Stimulated activated CD8-positive, alpha-beta memory T cell treated with anti-CD3 and anti-CD28 coated beads, Interleukin-4, amount 100 ng/mL, for 48 hours (primary cell): ENCODE data around the gene ABHD16B.

Source experiments
- DNase-seq: peaks from one replicate; pipeline ENCODE4 v3.0.0-alpha.2; 2020

Gene ABHD16B

DNA sequence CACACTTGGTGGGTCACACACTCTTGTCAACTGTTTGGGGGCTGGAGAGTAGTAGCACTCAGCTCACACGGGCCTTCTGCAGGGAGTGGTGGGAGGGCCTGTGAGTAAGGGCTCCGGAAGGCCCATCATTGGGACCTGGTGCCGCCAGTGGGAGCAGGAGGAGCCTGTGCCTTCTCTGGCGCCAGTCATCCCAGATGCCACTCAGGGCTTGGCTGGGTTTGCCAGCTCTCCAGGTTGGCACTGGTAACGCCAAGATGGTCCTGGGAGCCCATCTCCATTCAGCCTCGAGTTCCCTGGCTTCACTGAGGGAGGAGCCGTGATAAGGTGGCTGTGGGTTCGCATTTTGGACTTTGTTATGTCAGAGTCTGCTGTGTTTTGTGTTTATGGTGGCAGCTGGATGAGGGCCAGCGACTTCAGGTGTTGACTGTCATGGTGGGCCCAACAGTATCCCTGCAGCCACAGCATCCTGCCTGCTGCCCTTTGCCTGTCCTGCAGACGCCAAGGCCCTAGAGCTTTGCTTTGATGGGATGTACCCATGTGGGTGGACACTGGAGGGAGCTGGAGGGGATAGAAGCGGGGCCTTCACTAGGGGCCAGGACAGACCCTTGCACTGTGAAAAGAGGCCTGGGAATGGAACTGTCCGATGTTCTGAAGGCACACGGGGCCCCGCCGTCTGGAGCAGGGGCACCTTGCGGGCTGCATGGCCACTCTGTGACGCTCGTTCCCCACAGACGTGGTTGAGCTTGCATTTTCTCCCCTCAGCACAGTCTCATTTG is 20.3 kb downstream of the ABHD16B start:
- no peak for DNase-seq

DNA sequence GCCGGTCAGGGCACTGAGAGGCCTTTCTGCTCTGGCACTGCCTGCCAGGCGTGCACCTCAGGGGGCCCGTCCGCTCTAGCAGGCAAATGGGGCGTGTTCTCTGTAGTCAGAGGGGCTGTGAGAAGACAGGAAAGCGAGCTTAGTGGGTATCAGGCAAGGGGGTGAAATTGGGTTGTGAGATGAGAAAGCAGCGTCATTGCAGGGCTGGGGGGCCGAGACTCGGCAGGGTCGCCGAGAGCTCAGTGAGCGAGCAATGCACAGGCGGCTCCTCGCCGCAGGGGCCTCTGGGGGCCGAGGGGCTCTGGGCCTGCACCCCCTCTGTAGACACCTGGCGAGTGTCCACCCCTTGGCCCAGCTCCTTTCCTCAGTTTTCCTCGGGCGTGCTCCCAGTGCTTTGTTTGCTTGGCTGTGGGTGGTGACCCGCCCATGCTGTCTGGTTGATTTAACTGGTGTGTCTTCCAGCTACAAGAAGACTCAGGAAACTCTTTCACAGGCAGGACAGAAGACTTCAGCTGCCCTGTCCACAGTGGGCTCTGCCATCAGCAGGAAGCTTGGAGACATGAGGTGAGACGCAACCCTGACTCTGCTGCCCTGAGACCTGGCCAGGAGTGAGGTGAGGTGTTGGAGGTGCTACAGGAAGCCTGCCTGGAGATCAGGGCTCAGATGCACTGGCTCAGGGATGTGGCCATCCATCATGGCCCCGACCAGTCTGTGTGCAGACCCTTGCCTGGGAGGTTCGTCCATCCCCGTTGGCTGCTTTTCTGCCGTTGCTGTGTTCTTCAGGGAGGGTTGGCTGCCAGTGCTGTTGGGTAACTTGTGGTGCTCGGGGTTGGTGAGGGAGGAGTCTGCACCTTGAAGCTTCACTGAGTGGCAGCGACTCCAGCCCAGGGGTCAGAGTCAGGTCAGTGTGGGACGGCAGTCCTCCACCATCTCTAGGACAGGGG is 21.2 kb downstream of the ABHD16B start:
- no peak for DNase-seq

GRCh38 chr20:63883201-63883593 is 21.9 kb downstream of the ABHD16B start:
- DNase-seq: no peak

DNA sequence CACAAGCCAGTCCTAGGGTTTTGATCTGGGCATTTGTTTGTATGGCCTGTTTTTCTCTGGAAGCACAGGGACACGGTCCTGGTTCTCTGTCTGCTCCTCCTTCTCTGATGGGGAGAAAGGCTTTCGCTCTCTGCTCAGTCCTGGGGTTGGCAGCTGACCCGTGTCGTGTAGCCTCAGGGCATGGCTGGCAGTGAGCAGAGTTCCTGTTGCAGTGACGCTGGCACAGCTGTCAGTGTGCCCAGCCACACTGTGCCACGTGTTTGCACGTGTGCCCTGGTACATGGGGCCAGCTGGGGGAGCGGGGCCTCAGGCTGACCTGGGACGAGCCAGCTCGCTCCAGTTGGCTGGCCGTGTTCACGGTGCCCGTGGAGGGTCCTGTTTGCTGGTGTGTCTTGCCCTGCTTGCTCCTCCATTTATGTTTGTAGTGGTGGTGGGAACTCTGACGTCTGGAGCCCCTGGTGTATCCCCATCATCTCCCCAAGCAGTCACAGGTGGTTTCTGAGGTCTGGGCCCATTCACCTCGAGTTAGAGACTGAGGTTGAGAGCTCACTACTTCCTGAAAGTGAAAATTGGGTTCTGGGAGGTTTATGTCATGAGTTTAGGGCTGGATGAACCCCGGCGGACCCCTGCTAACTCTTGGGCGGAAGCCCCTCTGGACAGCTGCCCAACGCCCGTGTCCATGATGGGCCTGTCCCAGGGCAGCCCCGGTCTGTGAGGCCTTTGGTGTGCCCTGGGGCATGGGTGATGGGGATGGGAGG is 23.4 kb downstream of the ABHD16B start:
- no peak for DNase-seq

- DNase-seq: no peak
These were observed 24.2 kb downstream of the ABHD16B start for GRCh38 chr20:63885264-63886053.

DNA sequence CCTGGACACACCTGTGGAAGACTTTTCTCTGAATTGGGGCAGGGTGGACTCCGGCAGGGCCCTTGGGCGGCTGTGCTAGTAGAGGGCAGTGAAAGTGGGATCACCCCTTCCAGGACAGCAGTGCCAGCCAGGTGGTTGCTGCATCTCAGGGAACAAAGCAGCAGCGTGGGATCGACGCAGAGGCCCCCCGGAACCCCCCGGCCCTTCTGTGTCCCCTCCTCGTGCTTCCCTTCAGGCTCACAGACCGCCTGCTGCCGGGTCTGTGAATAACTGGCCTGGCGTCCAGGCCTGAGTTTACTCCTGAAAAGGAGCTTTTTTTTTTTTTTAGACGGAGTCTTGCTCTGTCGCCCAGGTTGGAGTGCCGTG is 24.7 kb downstream of the ABHD16B start:
- no peak for DNase-seq

GRCh38 chr20:63886921-63887320 is 25.6 kb downstream of the ABHD16B start:
- no peak for DNase-seq

DNA sequence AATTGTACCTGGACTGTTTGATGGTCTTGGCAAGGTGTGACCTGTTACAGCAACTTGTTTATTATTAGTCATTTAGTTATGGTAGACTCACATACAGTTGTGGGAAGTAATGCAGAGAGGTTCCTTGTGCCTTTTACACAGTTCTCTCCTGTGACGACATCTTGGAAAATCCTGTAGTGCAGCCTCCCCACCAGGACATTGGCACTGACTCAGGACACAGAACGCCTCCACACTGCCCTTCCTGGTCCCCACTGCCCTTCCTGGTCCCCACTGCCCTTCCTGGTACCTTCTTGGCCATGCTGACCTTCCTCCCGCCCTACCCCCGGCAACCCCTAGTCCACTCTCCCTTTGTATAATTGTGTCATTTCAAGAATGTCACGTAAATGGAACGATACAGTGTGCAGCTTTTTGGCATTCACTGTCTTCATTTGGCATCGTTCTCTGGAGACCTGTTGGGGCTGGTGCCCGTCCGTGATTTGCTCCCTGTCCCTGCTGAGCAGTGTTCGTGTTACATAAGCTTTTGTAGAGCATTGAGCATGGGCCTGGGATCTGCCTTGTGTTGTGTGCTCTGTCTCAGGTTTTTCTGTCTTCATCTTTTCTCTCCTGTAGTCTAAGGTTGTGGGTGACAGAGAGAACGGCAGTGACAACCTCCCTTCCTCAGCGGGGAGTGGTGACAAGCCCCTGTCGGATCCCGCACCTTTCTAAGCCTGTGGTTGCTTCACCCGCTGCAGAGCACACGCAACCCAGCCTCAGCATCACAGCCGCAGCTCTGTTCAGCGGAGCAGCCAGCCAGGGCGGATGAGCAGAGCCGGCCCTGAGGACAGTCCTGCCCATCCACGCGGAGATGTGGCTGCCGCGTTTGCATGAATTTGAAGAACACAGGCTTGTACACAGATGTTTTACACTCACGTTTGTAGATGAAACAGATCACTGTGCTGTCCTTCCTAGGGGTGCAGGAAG is 28.2 kb downstream of the ABHD16B start:
- DNase-seq: no peak

GRCh38 chr20:63890201-63890576 is 28.9 kb downstream of the ABHD16B start:
- no peak for DNase-seq

DNA sequence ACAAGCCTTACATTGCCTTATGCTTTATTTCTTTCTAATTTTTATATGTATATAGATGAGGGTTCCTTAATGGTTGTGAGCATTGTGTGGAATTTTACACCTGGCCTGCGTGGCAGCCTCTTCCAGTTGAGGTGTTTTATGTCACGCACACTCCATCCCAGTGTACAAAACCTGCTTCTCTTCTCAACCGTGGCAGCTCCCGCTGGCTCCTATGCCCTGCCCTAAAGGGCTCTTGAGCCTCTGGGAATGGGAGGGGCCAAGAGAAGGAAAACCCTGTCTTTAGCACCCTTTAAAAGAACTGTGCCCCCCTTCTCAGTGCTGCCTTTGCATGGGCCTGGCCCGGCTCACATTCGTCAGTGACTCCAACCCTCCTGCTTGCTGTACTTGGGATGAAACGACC is 29.3 kb downstream of the ABHD16B start:
- no peak for DNase-seq

- no peak for DNase-seq
These were observed 30.0 kb downstream of the ABHD16B start for GRCh38 chr20:63891061-63892002.

DNA sequence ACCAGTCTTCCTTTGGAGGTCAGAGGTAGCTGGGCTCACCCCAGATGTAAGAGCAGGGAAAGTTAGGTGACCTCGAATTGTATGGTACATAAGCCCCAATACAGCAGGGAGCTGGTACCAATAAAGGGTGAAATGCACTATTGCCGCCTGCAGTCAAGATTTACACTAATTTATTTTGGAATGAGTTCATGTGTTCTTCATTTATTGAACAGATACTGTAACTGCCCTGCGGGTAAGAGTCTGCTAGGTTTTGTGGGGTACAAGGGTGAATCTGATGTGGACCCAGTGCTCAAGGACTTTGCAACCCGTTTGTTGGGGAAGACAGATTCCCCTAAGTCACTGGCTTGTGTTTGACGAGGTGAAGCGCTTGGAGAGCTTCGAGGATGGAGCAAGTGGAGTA is 31.1 kb downstream of the ABHD16B start:
- no peak for DNase-seq

GRCh38 chr20:63893999-63894357 is 32.7 kb downstream of the ABHD16B start:
- DNase-seq: no peak

- peak; percentile 96 for DNase-seq
These were observed 33.3 kb downstream of the ABHD16B start, which contains the start of gene DNAJC5 for GRCh38 chr20:63894358-63895201. TSS of gene DNAJC5 (plus strand) at chr20:63895126. CDS start at chr20:63928346, 33,220 bp downstream.

DNA sequence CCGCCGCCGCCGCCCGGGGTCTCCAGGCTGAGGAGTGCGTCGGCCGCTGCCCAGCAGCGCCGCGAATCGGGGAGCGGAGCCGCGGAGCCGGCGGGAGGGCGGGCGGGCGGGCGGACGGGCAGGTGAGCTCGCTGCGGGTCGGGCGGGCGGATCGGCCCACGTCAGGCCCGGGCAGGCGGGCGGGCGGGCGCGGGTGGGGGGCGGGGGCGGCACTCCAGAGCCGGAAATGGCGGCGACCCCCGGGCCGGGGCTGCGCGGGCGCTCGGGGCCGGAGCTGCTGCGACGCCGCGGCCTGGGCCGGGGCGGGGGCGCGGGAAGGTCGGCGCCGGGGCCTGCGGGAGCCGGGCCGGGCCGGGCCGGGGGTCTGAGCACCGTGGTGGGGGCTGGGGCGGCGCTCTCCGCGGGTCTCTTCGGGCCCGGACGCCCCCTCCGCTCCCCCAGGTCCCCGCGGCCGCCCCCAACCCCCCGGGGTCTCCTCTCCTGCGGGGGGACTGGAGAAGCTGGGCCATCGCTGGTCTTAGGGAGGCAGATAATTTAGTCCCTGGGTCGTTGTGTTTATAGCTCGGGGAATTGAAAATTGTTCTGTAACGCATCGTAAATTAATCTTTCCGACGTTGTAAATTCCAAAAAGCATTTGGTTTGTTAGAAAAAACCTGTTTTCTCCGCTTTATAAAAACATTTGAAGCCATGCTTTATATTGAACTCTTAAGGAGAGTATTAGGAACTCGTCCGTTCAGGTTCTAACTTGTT is 34.1 kb downstream of the ABHD16B start:
- no peak for DNase-seq

GRCh38 chr20:63895952-63896263 is 34.6 kb downstream of the ABHD16B start:
- DNase-seq: no peak

GRCh38 chr20:63896264-63897105 is 35.2 kb downstream of the ABHD16B start:
- peak; percentile 45 for DNase-seq
